Kidney capillary endothelial cell (primary cell): ENCODE results near the gene NME9.

Experiments
- DNase-seq: peaks from one replicate; pipeline ENCODE4 v3.0.0-alpha.2; 2018; ENCODE audit warnings: low spot score

NME9 gene

DNA sequence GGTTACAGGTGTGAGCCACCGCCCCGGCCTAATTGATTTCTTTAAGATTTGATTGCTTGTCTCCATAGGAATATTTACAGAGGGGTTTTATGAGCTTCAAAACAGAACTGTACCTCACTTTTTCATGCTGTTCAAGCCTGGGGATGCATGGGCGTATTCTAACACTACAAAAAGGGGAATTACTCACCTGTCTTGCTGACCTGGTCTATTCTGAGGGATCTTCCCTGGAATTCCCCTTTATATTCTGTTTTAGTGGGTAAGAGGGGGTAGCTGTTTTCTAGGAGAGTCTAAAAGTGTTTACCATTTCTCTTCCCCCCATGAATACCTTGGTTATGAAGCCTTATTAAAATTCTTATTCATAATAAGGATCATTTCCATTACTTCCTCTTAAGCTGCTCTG, 48.1 kb downstream of the NME9 start:
- DNase-seq, result no peak

DNA sequence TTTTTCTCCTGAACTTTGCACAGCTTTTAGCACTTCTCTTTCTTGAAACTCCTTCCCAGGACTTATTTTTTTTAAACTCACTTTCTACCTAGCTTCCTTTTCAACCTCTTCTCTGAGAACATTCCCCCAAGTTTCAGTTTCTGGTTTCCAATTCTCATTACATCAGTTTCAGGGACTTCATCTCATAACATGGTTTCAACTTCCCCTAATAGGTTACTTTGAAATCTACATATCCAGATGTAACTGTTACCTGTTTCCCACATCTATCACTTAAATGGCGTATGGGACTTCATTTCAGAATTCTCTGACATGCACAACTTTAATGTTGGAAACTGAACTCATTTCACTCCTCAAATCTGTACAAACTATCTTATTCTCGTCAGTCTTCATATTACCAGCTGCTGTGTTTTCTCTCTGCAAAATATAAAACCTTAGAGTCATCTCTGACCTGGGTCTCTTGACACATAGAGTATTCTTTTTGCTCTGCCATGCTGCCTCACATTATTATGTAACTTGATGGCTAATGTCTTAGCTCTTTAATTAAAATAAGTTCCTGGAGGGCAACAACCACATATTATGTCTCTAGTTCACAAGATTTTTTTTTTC, 58.4 kb downstream of the NME9 start:
- no peak for DNase-seq

DNA sequence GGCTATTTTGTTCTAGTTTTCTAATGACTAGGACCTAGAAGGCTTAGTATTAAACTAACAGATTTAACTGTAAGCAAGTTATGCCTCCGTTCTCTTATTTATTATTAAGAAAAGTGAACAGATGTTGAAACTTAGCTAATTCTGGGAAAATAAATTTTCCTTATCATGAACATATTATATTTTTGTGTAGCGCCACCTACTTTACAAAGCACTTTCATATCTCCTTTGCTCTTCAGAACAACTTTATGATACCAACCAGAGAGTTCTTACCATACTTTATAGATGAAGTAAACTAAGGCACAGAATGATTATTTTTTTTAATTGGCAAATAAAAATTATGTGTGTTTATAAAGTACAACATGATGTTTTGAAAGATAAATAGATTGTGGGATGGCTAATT, 59.4 kb downstream of the NME9 start:
- DNase-seq, result no peak

DNA sequence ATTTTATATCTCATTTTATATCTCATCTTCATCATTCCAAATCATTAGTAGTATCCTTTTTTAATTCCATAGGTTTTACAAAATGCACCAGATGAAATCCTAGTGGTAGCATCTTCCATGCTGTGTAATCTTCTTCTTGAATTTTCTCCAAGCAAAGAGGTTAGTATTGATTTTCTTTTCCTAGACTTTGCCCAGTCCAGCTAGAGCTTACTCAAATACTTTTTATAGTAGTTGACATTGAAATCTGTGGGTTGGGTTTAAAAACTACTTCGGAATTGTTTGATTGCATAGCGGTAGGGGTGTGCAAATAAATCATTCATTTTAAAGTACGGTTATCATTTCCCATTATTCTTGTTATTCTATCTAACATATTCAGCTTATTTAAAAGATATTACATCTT, 62.6 kb downstream of the NME9 start:
- no peak for DNase-seq

DNA sequence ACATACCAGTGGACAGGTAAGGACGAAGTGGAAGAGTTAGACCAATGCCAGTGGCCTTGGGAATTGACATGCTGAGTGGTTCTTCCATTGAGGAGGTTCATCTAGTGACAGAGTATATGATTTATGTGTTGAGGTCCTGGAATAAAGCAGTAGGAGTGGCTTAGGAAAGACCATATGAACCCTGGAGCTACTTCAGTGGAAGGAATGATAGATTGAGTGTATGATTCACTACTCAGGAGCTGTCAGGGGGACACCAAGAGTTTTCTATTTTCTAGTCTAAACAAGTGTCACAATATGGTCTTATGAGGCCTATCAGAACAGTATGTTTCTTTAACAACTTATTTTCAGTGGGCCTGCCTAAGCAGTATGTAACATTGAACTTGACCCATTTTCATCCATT, 63.9 kb downstream of the NME9 start:
- DNase-seq, result no peak

DNA sequence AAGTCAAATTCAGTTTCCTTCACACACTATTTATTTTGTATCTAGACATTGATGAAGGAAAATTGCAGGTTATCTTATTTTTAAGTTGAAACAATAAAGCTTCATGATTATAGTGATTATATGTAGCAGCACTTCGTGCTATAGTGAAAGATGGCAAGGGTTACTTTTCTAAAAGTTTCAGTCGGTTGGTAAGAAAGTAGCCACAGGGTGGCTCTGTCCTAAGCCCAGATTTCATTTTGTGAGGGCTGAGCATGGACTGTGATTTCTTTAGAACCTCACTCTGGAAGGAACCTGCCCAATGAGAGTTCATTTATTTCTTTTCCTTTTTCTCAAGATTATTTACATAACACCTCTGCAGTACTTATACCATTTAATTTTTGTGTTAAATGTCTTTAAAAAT, 66.5 kb downstream of the NME9 start:
- DNase-seq, result no peak

DNA sequence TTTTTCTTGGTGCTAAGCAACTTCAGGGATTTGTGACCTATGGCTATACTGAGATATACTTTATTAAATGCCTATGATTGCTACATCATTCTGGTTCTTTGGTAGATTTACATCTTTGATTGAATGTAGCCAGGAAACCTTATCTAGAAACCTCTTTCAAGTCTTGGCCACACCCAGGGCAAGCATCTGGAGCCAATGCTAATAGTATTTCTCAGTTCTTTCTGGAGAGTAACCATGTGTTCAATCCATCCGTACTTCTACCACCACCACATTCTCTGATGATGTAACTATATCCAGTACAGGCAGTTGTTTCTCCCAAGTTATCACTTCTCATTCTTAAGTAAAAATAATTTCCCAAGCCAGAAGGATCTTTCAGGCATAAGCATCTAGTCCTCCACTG, 69.0 kb downstream of the NME9 start:
- DNase-seq, result no peak

DNA sequence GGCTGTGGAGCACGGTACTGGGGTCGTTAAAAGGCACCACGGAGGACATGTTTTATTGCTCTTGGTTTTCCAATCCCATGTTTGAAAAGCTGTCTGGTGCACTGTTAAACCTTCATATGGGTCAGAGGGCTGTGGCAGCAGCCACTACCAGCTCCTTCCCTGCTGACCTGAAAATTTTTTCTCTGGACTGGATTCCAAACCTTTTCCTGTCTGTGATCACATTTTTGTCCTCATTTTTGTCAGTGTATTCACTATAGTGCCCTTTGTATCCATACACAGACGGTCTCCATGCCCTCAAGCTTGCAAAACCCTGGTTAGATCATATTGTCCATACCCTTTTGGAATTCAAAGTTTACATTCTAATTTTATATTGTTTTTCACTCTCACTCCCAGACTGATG, 70.5 kb downstream of the NME9 start:
- DNase-seq, result no peak

DNA sequence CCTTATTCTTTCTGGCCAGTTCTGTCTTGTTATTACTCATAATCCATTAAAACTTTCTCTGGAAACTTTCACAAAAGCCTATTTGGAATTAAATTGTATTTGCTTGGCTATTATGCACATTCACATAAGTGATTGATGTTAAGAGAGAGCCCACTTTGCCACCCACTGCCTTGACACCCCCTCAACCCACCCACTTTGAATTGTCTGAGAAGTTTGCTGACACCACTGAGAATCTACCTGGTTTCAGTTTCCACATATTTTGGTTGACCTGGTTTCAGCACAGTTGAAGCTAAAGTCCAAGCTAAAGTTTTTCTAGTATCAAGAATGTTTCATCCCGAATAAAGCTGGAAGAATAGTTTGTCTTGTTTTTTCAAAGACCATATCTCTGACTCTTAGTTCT, 71.7 kb downstream of the NME9 start:
- DNase-seq, result no peak

DNA sequence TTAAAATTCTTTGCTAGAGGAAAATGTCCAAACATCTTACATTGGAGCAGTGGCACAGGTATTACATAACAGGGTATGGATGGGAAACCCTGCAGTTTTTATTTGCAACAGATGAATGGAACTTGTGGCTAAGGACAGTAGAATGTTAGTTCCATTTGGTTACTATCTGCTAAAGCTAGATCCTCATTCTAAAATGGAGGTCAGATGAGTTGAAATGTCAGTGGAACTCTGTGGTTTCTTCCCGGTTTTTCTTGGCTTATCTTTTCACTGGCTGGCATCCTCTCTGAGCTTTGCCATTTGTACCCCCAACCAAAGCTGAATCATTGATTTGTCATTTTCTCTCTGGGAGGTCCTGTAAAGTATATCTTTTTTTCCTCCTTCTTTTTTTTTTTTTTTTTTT, 73.6 kb downstream of the NME9 start:
- DNase-seq, result no peak

DNA sequence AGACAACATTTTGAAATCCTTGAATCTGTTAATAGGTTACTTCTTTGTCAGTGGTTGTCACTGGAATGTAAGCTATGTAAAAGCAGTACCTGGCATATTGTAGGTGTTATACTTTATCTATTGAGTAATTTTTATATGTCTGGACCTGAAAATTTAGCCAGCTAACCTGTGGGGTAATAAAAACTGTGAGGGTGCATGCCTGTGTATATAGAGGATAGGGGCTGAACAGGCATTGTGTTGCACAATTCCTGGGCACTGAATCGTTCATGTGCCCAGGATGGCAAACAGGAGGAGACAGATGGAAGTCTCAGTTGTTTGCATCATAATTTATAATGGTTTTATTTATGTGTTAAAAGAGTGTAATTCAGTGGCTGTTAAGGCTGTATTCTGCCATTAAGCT, 75.4 kb downstream of the NME9 start:
- DNase-seq, result no peak

DNA sequence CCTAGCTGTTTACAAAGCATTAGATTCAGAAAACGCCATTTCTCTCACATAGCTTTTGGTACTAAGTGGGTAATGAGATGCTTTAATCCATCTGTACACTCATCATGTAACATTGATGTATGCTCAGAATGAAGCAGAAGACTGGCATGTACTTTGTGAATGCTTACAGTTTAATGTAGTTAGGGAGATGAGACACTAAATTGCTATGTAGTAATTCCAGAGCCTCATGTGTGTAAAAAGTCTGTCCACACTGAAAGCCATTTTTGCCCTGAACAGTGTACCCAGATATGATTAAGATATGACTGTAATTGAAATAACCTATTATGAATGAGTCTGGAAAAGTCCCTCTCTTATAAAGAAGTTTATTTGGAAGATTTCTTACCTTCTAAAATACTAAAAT, 76.0 kb downstream of the NME9 start:
- no peak for DNase-seq
